ENCODE measurements around the gene TGIF2. TPM values are rescaled to one million over a fixed set of nuclear protein-coding genes. Genes with fewer than 3 reads are reported as not detected.
A peak's percentile ranks its signal among the peaks of the same experiment; 100 is the strongest.

The TGIF2 gene
- total and polyA plus RNA-seq, 2 of the 13 experiments (the other 11 are each of a cell fraction or from before 2014, with no cell fraction given): 41.3 to 53.9 TPM

DNA sequence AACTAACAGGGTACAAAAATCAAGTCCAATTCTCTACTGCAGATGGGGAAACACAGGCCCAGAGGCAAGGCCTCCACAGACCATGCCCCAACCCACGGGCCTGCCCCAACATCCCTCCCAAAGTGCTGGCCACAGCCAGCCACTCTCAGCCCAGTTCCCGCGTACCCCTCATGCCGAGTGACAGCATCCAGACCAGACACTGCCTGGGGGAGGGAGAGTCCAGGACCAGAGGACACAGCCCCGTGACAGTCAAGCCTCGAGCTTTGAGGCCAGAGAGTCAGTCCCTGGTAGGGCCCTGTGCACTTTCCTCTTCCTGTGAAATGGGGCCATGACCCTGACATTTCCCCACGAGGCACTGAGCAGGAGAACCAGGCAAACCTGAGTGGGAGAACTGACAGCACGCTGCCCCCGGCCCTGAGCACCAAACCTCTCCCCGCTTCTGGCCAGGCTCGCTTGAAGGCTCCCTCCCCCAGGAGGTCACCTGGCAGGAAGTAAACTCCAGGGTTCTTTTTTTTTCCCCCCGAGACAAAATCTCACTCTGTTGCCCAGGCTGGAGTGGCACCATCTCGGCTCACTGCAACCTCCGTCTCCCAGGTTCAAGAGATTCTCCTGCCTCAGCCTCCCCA, 27.2 kb upstream of the TGIF2 start (continued):
- TF ChIP-seq JARID2 (CRISPR knock-in tag; IDR thresholded peaks at IDR 0.05; ENCODE audit: insufficient replicate concordance): no peak
- TF ChIP-seq NKX3-1 (CRISPR knock-in tag; IDR thresholded peaks at IDR 0.05): no peak
- TF ChIP-seq, protein P1, sequence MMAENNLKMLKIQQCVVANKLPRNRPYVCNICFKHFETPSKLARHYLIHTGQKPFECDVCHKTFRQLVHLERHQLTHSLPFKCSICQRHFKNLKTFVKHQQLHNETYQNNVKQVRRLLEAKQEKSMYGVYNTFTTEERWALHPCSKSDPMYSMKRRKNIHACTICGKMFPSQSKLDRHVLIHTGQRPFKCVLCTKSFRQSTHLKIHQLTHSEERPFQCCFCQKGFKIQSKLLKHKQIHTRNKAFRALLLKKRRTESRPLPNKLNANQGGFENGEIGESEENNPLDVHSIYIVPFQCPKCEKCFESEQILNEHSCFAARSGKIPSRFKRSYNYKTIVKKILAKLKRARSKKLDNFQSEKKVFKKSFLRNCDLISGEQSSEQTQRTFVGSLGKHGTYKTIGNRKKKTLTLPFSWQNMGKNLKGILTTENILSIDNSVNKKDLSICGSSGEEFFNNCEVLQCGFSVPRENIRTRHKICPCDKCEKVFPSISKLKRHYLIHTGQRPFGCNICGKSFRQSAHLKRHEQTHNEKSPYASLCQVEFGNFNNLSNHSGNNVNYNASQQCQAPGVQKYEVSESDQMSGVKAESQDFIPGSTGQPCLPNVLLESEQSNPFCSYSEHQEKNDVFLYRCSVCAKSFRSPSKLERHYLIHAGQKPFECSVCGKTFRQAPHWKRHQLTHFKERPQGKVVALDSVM (CRISPR knock-in tag; IDR thresholded peaks at IDR 0.05): 0 out of 2 replicates have a peak, but pooled peaks have one; percentile 44
- TF ChIP-seq ZNF557 (CRISPR knock-in tag; IDR thresholded peaks at IDR 0.05): no peak
- TF ChIP-seq ZFY (CRISPR knock-in tag; IDR thresholded peaks at IDR 0.05): 0 out of 2 replicates have a peak, but pooled peaks have one; percentile 23
- TF ChIP-seq, protein P2, sequence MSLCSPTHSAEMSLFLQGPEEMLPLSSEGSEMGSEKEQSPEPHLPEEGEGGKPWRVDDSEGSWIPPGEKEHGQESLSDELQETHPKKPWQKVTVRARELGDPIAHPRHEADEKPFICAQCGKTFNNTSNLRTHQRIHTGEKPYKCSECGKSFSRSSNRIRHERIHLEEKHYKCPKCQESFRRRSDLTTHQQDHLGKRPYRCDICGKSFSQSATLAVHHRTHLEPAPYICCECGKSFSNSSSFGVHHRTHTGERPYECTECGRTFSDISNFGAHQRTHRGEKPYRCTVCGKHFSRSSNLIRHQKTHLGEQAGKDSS (CRISPR knock-in tag; IDR thresholded peaks at IDR 0.05; ENCODE audit: borderline replicate concordance, low read depth): no peak
- TF ChIP-seq NONO (IDR thresholded peaks at IDR 0.05): no peak
- TF ChIP-seq NONO (CRISPR knock-in tag; conservative IDR thresholded peaks at IDR 0.05): no peak
- TF ChIP-seq ADNP (CRISPR knock-in tag; IDR thresholded peaks at IDR 0.05): no peak
- 0 out of 2 replicates have a peak, but pooled peaks have one; percentile 49 for TF ChIP-seq EED (CRISPR knock-in tag; IDR thresholded peaks at IDR 0.05)
- no peak for TF ChIP-seq CREB1 (IDR thresholded peaks at IDR 0.05)
- no peak for TF ChIP-seq CREB1 (CRISPR knock-in tag; IDR thresholded peaks at IDR 0.05)
- no peak for TF ChIP-seq ZNF326 (CRISPR knock-in tag; IDR thresholded peaks at IDR 0.05; ENCODE audit: borderline replicate concordance)
- no peak for TF ChIP-seq TGIF2 (CRISPR knock-in tag; IDR thresholded peaks at IDR 0.05)
- TF ChIP-seq CEBPB (IDR thresholded peaks at IDR 0.05; ENCODE audit: borderline replicate concordance, low read depth, low read length): no peak
- TF ChIP-seq HOXD1 (CRISPR knock-in tag; IDR thresholded peaks at IDR 0.05): no peak
- TF ChIP-seq, protein P3, sequence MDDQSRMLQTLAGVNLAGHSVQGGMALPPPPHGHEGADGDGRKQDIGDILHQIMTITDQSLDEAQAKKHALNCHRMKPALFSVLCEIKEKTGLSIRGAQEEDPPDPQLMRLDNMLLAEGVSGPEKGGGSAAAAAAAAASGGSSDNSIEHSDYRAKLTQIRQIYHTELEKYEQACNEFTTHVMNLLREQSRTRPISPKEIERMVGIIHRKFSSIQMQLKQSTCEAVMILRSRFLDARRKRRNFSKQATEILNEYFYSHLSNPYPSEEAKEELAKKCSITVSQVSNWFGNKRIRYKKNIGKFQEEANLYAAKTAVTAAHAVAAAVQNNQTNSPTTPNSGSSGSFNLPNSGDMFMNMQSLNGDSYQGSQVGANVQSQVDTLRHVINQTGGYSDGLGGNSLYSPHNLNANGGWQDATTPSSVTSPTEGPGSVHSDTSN (CRISPR knock-in tag; IDR thresholded peaks at IDR 0.05; ENCODE audit: borderline replicate concordance): no peak
- TF ChIP-seq FOSL2 (CRISPR knock-in tag; IDR thresholded peaks at IDR 0.05): no peak
- TF ChIP-seq NRL (CRISPR knock-in tag; IDR thresholded peaks at IDR 0.05; ENCODE audit: borderline replicate concordance): 0 out of 2 replicates have a peak, but pooled peaks have one; percentile 27
- no peak for TF ChIP-seq KLF12 (CRISPR knock-in tag; IDR thresholded peaks at IDR 0.05; ENCODE audit: borderline replicate concordance)
- TF ChIP-seq CBX5 (CRISPR knock-in tag; IDR thresholded peaks at IDR 0.05; ENCODE audit: borderline replicate concordance): no peak
- TF ChIP-seq, protein P4, sequence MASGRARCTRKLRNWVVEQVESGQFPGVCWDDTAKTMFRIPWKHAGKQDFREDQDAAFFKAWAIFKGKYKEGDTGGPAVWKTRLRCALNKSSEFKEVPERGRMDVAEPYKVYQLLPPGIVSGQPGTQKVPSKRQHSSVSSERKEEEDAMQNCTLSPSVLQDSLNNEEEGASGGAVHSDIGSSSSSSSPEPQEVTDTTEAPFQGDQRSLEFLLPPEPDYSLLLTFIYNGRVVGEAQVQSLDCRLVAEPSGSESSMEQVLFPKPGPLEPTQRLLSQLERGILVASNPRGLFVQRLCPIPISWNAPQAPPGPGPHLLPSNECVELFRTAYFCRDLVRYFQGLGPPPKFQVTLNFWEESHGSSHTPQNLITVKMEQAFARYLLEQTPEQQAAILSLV (CRISPR knock-in tag; IDR thresholded peaks at IDR 0.05; ENCODE audit: borderline replicate concordance): no peak
- no peak for TF ChIP-seq FLYWCH1 (CRISPR knock-in tag; IDR thresholded peaks at IDR 0.05)
- TF ChIP-seq ZNF775 (CRISPR knock-in tag; IDR thresholded peaks at IDR 0.05; ENCODE audit: borderline replicate concordance): no peak
